HG03354 (cell line): ENCODE measurements around the gene HPCA.
"Not testable (repeated sequence)": the region's sequence is repeated elsewhere in the genome, so short reads cannot be mapped to it uniquely, and the experiment has no call there.

Experiments
- ATAC-seq: cut with Tn5 transposase; IDR thresholded peaks from one replicate; pipeline ENCODE4 v1.9.1; 2021; ENCODE audit warnings: mild to moderate bottlenecking; ENCODE audit not compliant: unreplicated experiment, poor library complexity, severe bottlenecking

The HPCA gene

GRCh38 chr1:32900371-32900955, 14.2 kb downstream of the HPCA start:
- no peak for ATAC-seq

GRCh38 chr1:32900956-32901822, 14.9 kb downstream of the HPCA start, which contains the start of gene TMEM54:
Gene TMEM54, minus strand, starts transcription at chr1:32901389. Its CDS starts 151 bp downstream, at chr1:32901238.
- ATAC-seq = no peak

- ATAC-seq = no peak
Observed at GRCh38 chr1:32901823-32902534, 15.7 kb downstream of the HPCA start.

- no peak for ATAC-seq
Observed at GRCh38 chr1:32902535-32902920, 16.2 kb downstream of the HPCA start.

GRCh38 chr1:32903991-32904785, 17.9 kb downstream of the HPCA start:
- ATAC-seq = no peak

- no peak for ATAC-seq
Observed at GRCh38 chr1:32904797-32905196, 18.5 kb downstream of the HPCA start.

- not testable (repeated sequence) for ATAC-seq
Observed at GRCh38 chr1:32905588-32905987, 19.3 kb downstream of the HPCA start.

- no peak for ATAC-seq
Observed at GRCh38 chr1:32906654-32907053, 20.4 kb downstream of the HPCA start.

GRCh38 chr1:32907435-32907834, 21.1 kb downstream of the HPCA start:
- ATAC-seq = no peak

GRCh38 chr1:32910319-32910718, 24.0 kb downstream of the HPCA start:
- ATAC-seq = no peak

GRCh38 chr1:32915766-32916706, 29.7 kb downstream of the HPCA start:
- no peak for ATAC-seq

GRCh38 chr1:32917521-32917920, 31.2 kb downstream of the HPCA start:
- no peak for ATAC-seq

GRCh38 chr1:32918179-32918578, 31.9 kb downstream of the HPCA start:
- ATAC-seq = no peak

GRCh38 chr1:32919811-32920733, 33.8 kb downstream of the HPCA start:
- ATAC-seq = no peak

GRCh38 chr1:32920833-32921232, 34.5 kb downstream of the HPCA start:
- ATAC-seq = no peak

- no peak for ATAC-seq
Observed at GRCh38 chr1:32924881-32925344, 38.6 kb downstream of the HPCA start.

GRCh38 chr1:32925403-32926162, 39.3 kb downstream of the HPCA start:
- ATAC-seq = no peak
